HCT116 (cell line): ENCODE measurements around the gene CARD10. TPM values are rescaled to one million over a fixed set of nuclear protein-coding genes. Genes with fewer than 3 reads are reported as not detected.

ENCODE experiments used
- ATAC-seq: fragments of 200-7000 bp; cut with Tn5 transposase; 2 replicates; pipeline ENCODE4 v1.9.1; 2020; ENCODE audit warnings: mild to moderate bottlenecking, moderate library complexity
- BruUV-seq: library from RNA; stranded (reverse); fragments of 400-500 nt; replicated peaks from 2 replicates; lab custom pipeline; 2021; lab: Mats Ljungman, UMichigan
- CTCF ChIA-PET: fragments of 300-600 bp; sonication (Branson Sonifier 250); formaldehyde crosslinking; loops from one replicate; lab custom pipeline; 2021; ENCODE audit warnings: antibody characterized with exemption; lab: Charles Lee
- POLR2A ChIA-PET: fragments of 300-600, 350-600 bp; sonication (Branson Sonifier 250); formaldehyde crosslinking; loops from one replicate; lab custom pipeline; 2021; ENCODE audit warnings: antibody characterized with exemption; lab: Charles Lee
- RAD21 ChIA-PET, 2 experiments: fragments of 300-600 bp; sonication (Branson Sonifier 250); formaldehyde crosslinking; loops; one replicate each; lab custom pipeline; 2023; ENCODE audit warnings: low total read pairs in 2 of 2; ENCODE audit not compliant: uncharacterized antibody in 2 of 2, unreplicated experiment in 2 of 2, low non-redundant PET in 1 of 2; lab: Charles Lee
- DNase-seq: peaks from one replicate; pipeline ENCODE4 v3.0.0-alpha.2; 2010; ENCODE audit warnings: low read depth, low spot score
- H2AFZ ChIP-seq: fragments of 200-600 bp; shearing (Covaris generic), sonication (generic); 2 replicates; pipeline ENCODE4 v1.6.1; 2017; ENCODE audit warnings: low read depth, mixed run types, mixed read lengths, antibody characterized with exemption, low read length; ENCODE audit not compliant: poor library complexity, severe bottlenecking
- H3K27ac ChIP-seq: 2 replicates; pipeline ENCODE4 v1.5.1; 2012; ENCODE audit warnings: low read depth, low read length
- H3K27me3 ChIP-seq: fragments of 200-600 bp; sonication (generic); 2 replicates; pipeline ENCODE4 v1.6.1; 2016; ENCODE audit warnings: mixed run types, low read length, mixed read lengths; ENCODE audit not compliant: insufficient read depth
- H3K36me3 ChIP-seq, 2 experiments: fragments of 200-500 bp in 1 of 2; fragments of 200-600 bp in 1 of 2; sonication (Bioruptor generic) in 1 of 2; sonication (generic) in 1 of 2; 2 replicates each; pipeline versions ENCODE4 v1.5.1 to v1.6.1; 2014 to 2016; ENCODE audit warnings: low read length in 2 of 2, inconsistent platforms in 1 of 2, mixed read lengths in 1 of 2, mixed run types in 1 of 2; ENCODE audit not compliant: insufficient read depth in 2 of 2, control insufficient read depth in 1 of 2
- H3K4me1 ChIP-seq, 2 experiments: fragments of 200-600 bp in 1 of 2; sonication (generic) in 1 of 2; 2 replicates each; pipeline versions ENCODE4 v1.5.1 to v1.6.1; 2012 to 2017; ENCODE audit warnings: low read length in 2 of 2, inconsistent platforms in 1 of 2, mild to moderate bottlenecking in 1 of 2, mixed read lengths in 1 of 2, mixed run types in 1 of 2, moderate library complexity in 1 of 2; ENCODE audit not compliant: insufficient read depth in 2 of 2, control insufficient read depth in 1 of 2
- H3K4me2 ChIP-seq: fragments of 200-600 bp; sonication (generic); 2 replicates; pipeline ENCODE4 v1.6.1; 2017; ENCODE audit warnings: mixed run types, low read length, mixed read lengths
- H3K4me3 ChIP-seq, 2 experiments: fragments of 200-600 bp in 1 of 2; sonication (generic) in 1 of 2; replicated peaks in 1 of 2; 2 replicates each; pipeline ENCODE4 v1.5.1; 2011 to 2016; ENCODE audit warnings: low read length in 2 of 2, control low read depth in 1 of 2, low read depth in 1 of 2, mild to moderate bottlenecking in 1 of 2, mixed read lengths in 1 of 2, mixed run types in 1 of 2
- H3K79me2 ChIP-seq: fragments of 200-600 bp; sonication (generic); 2 replicates; pipeline ENCODE4 v1.6.1; 2017; ENCODE audit warnings: mild to moderate bottlenecking, mixed run types, low read length, moderate library complexity, mixed read lengths; ENCODE audit not compliant: insufficient read depth
- H3K9ac ChIP-seq: fragments of 200-600 bp; sonication (generic); 2 replicates; pipeline ENCODE4 v1.6.1; 2016; ENCODE audit warnings: low read length, mixed read lengths
- H3K9me2 ChIP-seq: fragments of 200-600 bp; sonication (generic), shearing (Covaris generic); 2 replicates; pipeline ENCODE4 v1.6.1; 2017; ENCODE audit warnings: mixed run types, mild to moderate bottlenecking, moderate library complexity; ENCODE audit not compliant: insufficient read depth
- H3K9me3 ChIP-seq, 2 experiments: fragments of 200-500 bp in 1 of 2; fragments of 200-600 bp in 1 of 2; sonication (Bioruptor generic) in 1 of 2; sonication (generic) in 1 of 2; 2 replicates each; pipeline ENCODE4 v1.6.1; 2014 to 2017; ENCODE audit warnings: low read length in 2 of 2, mixed read lengths in 2 of 2, inconsistent platforms in 1 of 2, low read depth in 1 of 2, mild to moderate bottlenecking in 1 of 2, mixed run types in 1 of 2, moderate library complexity in 1 of 2; ENCODE audit not compliant: control insufficient read depth in 1 of 2, insufficient read depth in 1 of 2
- H4K20me1 ChIP-seq: fragments of 200-600 bp; sonication (generic), shearing (Covaris generic); 2 replicates; pipeline ENCODE4 v1.6.1; 2017; ENCODE audit warnings: mixed run types, mild to moderate bottlenecking, moderate library complexity; ENCODE audit not compliant: insufficient read depth
- ATF3 ChIP-seq: IDR thresholded peaks from 2 replicates; pipeline ENCODE4 v1.6.1; 2012
- CBX3 ChIP-seq: IDR thresholded peaks from 2 replicates; pipeline ENCODE4 v1.6.1; 2012; ENCODE audit warnings: low read depth
- CTCF ChIP-seq, 3 experiments: fragments of 200-600 bp in 1 of 3; sonication (generic) in 1 of 3; IDR thresholded peaks in 2 of 3; conservative IDR thresholded peaks in 1 of 3; 2 replicates each; pipeline ENCODE4 v1.5.1; 2012 to 2017; ENCODE audit warnings: low read depth in 2 of 3, low read length in 2 of 3, antibody characterized with exemption in 1 of 3, borderline replicate concordance in 1 of 3, control low read depth in 1 of 3, mild to moderate bottlenecking in 1 of 3, mixed read lengths in 1 of 3, mixed run types in 1 of 3, moderate library complexity in 1 of 3; ENCODE audit not compliant: insufficient read depth in 1 of 3
- EGR1 ChIP-seq: IDR thresholded peaks from 2 replicates; pipeline ENCODE4 v1.6.1; 2012; ENCODE audit warnings: low read depth
- EZH2phosphoT487 ChIP-seq: fragments of 200-600 bp; IDR thresholded peaks from 2 replicates; pipeline ENCODE4 v1.6.1; 2018; ENCODE audit warnings: antibody characterized with exemption, borderline replicate concordance
- FOSL1 ChIP-seq: IDR thresholded peaks from 2 replicates; pipeline ENCODE4 v1.6.1; 2012; ENCODE audit warnings: low read depth
- JUND ChIP-seq: IDR thresholded peaks from 2 replicates; pipeline ENCODE4 v1.6.1; 2012
- RAD21 ChIP-seq: IDR thresholded peaks from 2 replicates; pipeline ENCODE4 v1.6.1; 2012; ENCODE audit warnings: low read depth, mild to moderate bottlenecking
- REST ChIP-seq: IDR thresholded peaks from 2 replicates; pipeline ENCODE4 v1.6.1; 2012; ENCODE audit warnings: low read depth
- SP1 ChIP-seq: IDR thresholded peaks from 2 replicates; pipeline ENCODE4 v1.6.1; 2012; ENCODE audit warnings: low read depth
- SRF ChIP-seq: IDR thresholded peaks from 2 replicates; pipeline ENCODE4 v1.6.1; 2012; ENCODE audit warnings: low read depth
- YY1 ChIP-seq: IDR thresholded peaks from 2 replicates; pipeline ENCODE4 v1.6.1; 2011; ENCODE audit warnings: low read length, low read depth, moderate library complexity, mild to moderate bottlenecking; ENCODE audit not compliant: insufficient replicate concordance; ENCODE audit errors: extremely low read depth
- intact Hi-C: fragments of 100-400 bp; cut with micrococcal nuclease; formaldehyde crosslinking; loops from 2 replicates; pipeline ENCODE4 v1.10.0; 2022
- total RNA-seq: library from RNA; stranded (reverse); gene quantifications from one replicate; pipeline ENCODE4 v1.2.1, GENCODE V29; 2021; ENCODE audit not compliant: unreplicated experiment

CARD10 gene
- total RNA-seq, 1 experiment from 2014 or later, result 32.0 TPM

GRCh38 chr22:37457093-37457893 lies 61.9 kb downstream of the CARD10 start:
- RAD21 ChIA-PET, result interaction anchor here (0.7 to 6.7 kb wide), 4 partner anchors 28 to 140 kb away, joined by 3 to 63 read pairs (median 30); no protein-coding TSS in a partner anchor

More at GRCh38 chr22:37457093-37457893, 61.9 kb downstream of the CARD10 start:
- H3K9ac ChIP-seq, result peak overlapping the region; percentile 65
- H2AFZ ChIP-seq, result no peak overlapping the region
- H3K4me1 ChIP-seq, result peaks cover 49 to 59% of the 10 kb centered on the region in 2 experiments
- no peaks in the 10 kb centered on the region for H4K20me1 ChIP-seq
- no peak for TF ChIP-seq JUND
- TF ChIP-seq SP1, result 0 out of 2 replicates have a peak, but pooled peaks have one; percentile 18
- TF ChIP-seq REST, result no peak
- TF ChIP-seq EZH2phosphoT487, result no peak
- no peak for TF ChIP-seq ATF3
- peak; percentile 100 for TF ChIP-seq RAD21
- TF ChIP-seq FOSL1, result no peak
- TF ChIP-seq EGR1, result no peak
- TF ChIP-seq CBX3, result 0 out of 2 replicates have a peak, but pooled peaks have one; percentile 34
- peak; percentile 97 to 99 (median 98) for TF ChIP-seq CTCF (IDR thresholded peaks at IDR 0.05 in 2 of 3, conservative IDR thresholded peaks at IDR 0.05 in 1 of 3; ENCODE audit: borderline replicate concordance in 1 of 3, insufficient read depth in 1 of 3, low read depth in 2 of 3, low read length in 2 of 3)
- peak; percentile 12 for TF ChIP-seq YY1
- TF ChIP-seq SRF, result no peak
- no peak overlapping the region for H3K4me3 ChIP-seq
- DNase-seq, result peak; percentile 79
- CTCF ChIA-PET, result interaction anchor here (0.8 to 8.1 kb wide), 13 partner anchors 15 to 260 kb away, joined by 3 to 147 read pairs (median 4); no protein-coding TSS in a partner anchor
- POLR2A ChIA-PET, result interaction anchor here (0.8 to 5.5 kb wide), 5 partner anchors 127 to 140 kb away, joined by 3 to 54 read pairs (median 8); no protein-coding TSS in a partner anchor
- no peaks in the 10 kb centered on the region for H3K9me2 ChIP-seq
- H3K27ac ChIP-seq, result peak overlapping the region; percentile 96
- peak overlapping the region; percentile 65 for H3K4me2 ChIP-seq
- intact Hi-C loops, result loop anchor here (1.0 to 2.0 kb wide), 5 partner anchors 128 to 258 kb away; no protein-coding TSS in a partner anchor
- no peaks in the 10 kb centered on the region for H3K9me3 ChIP-seq
- no peaks in the 10 kb centered on the region for H3K36me3 ChIP-seq
- peak; percentile 87 for ATAC-seq
- no peaks in the 10 kb centered on the region for H3K79me2 ChIP-seq
- BruUV-seq, result no TSS peak
- no peaks in the 10 kb centered on the region; the same call in 1 of the 2 replicates for H3K27me3 ChIP-seq
